Upper lobe of right lung (tissue), 1 donor: ENCODE results near the gene GNG8. TPM values are rescaled to one million over a fixed set of nuclear protein-coding genes. Genes with fewer than 3 reads are reported as not detected.
A peak's percentile ranks its signal among the peaks of the same experiment; 100 is the strongest.

Experiments used
- ATAC-seq: fragments of 200-7000 bp; cut with Tn5 transposase; one replicate; pipeline ENCODE4 v1.9.1; 2020; ENCODE audit warnings: mild to moderate bottlenecking, moderate library complexity
- DNase-seq: peaks from one replicate; pipeline ENCODE4 v3.0.0-alpha.2; 2020
- H3K27ac ChIP-seq: fragments of 200-600 bp; one replicate; pipeline ENCODE4 v1.8.0; 2022
- H3K27me3 ChIP-seq: fragments of 200-600 bp; one replicate; pipeline ENCODE4 v1.8.0; 2022; ENCODE audit warnings: mild to moderate bottlenecking
- H3K36me3 ChIP-seq: fragments of 200-600 bp; one replicate; pipeline ENCODE4 v1.8.0; 2022
- H3K4me1 ChIP-seq: fragments of 200-600 bp; one replicate; pipeline ENCODE4 v1.8.0; 2022
- H3K4me3 ChIP-seq: fragments of 200-600 bp; one replicate; pipeline ENCODE4 v1.8.0; 2022; ENCODE audit warnings: mild to moderate bottlenecking
- H3K9me3 ChIP-seq: fragments of 200-600 bp; one replicate; pipeline ENCODE4 v1.8.0; 2022
- CTCF ChIP-seq: fragments of 200-600 bp; IDR thresholded peaks from one replicate; pipeline ENCODE4 v1.8.0; 2022; ENCODE audit warnings: antibody characterized with exemption
- intact Hi-C: fragments of 100-400 bp; cut with DNase I; formaldehyde crosslinking; loops from one replicate; pipeline ENCODE4 v1.11.0; 2022
- total RNA-seq: library from RNA; stranded (reverse); fragmentation: NEBNext Ultra II Directional; extraction: Animal tissue kit (Norgen Biotek cat#: 25700); gene quantifications from one replicate; pipeline ENCODE4 v1.2.1, GENCODE V29; 2021
- donor health status: DM: no; HTN: yes; CAD: no; lungs with severe emphysema.

GNG8 gene
- total RNA-seq, 1 donor from 2014 or later = not detected

- no peak overlapping the region for H3K4me3 ChIP-seq
- intact Hi-C loops = loop anchor here (5.0 kb wide), 1 partner anchor 48 kb away; the partner anchor contains the start of gene DACT3
- peaks cover 9% of the 10 kb centered on the region for H3K36me3 ChIP-seq
- DNase-seq (peak; percentile 89), ATAC-seq (peak; percentile 93)
- no peak overlapping the region for H3K27ac ChIP-seq
- H3K4me1 ChIP-seq = peaks cover 22% of the 10 kb centered on the region
- H3K9me3 ChIP-seq = no peaks in the 10 kb centered on the region
- TF ChIP-seq CTCF = peak; percentile 91
- H3K27me3 ChIP-seq = no peaks in the 10 kb centered on the region
Measured at GRCh38 chr19:46614114-46614722, 21.8 kb downstream of the GNG8 start.

- no peak for TF ChIP-seq CTCF
- ATAC-seq (no peak), DNase-seq (no peak)
- intact Hi-C loops = loop anchor here (5.0 kb wide), 1 partner anchor 49 kb away; the partner anchor contains the start of gene DACT3
- Histone ChIP-seq H3K9me3 (no peaks in the 10 kb centered on the region), H3K4me3 (no peak overlapping the region), H3K27me3 (no peaks in the 10 kb centered on the region), H3K4me1 (peaks cover 15% of the 10 kb centered on the region), H3K27ac (no peak overlapping the region), H3K36me3 (peaks cover 16% of the 10 kb centered on the region)
Measured at GRCh38 chr19:46613525-46613924, 22.5 kb downstream of the GNG8 start.

- Histone ChIP-seq H3K4me3 (no peak overlapping the region), H3K36me3 (peaks cover 34% of the 10 kb centered on the region), H3K27ac (no peak overlapping the region), H3K27me3 (no peaks in the 10 kb centered on the region), H3K9me3 (no peaks in the 10 kb centered on the region), H3K4me1 (peaks cover 5% of the 10 kb centered on the region)
- no peak for ATAC-seq
- TF ChIP-seq CTCF = no peak
- intact Hi-C loops = loop anchor here (5.0 kb wide), 1 partner anchor 51 kb away; the partner anchor contains the start of gene DACT3
- peak; percentile 54 for DNase-seq
Measured at GRCh38 chr19:46611776-46612175, 24.2 kb downstream of the GNG8 start.

- Histone ChIP-seq H3K27me3 (no peaks in the 10 kb centered on the region), H3K4me3 (no peak overlapping the region), H3K36me3 (peaks cover 40% of the 10 kb centered on the region), H3K4me1 (no peaks in the 10 kb centered on the region), H3K27ac (no peak overlapping the region), H3K9me3 (no peaks in the 10 kb centered on the region)
- no peak for TF ChIP-seq CTCF
- ATAC-seq (no peak), DNase-seq (peak; percentile 27)
- intact Hi-C loops = loop anchor here (5.0 kb wide), 1 partner anchor 51 kb away; the partner anchor contains the start of gene DACT3
Measured at GRCh38 chr19:46610851-46611770, 24.9 kb downstream of the GNG8 start.

- intact Hi-C loops = loop anchor here (5.0 kb wide), 1 partner anchor 52 kb away; the partner anchor contains the start of gene DACT3
- ATAC-seq = no peak
- H3K27me3 ChIP-seq = no peaks in the 10 kb centered on the region
Measured at GRCh38 chr19:46610413-46610775, 25.6 kb downstream of the GNG8 start.

More at GRCh38 chr19:46610413-46610775, 25.6 kb downstream of the GNG8 start:
- no peak overlapping the region for H3K4me3 ChIP-seq
- peaks cover under 1% of the 10 kb centered on the region for H3K4me1 ChIP-seq
- no peaks in the 10 kb centered on the region for H3K9me3 ChIP-seq
- no peak overlapping the region for H3K27ac ChIP-seq
- H3K36me3 ChIP-seq = peaks cover 47% of the 10 kb centered on the region
- TF ChIP-seq CTCF = no peak
- peak; percentile 18 for DNase-seq
